GM19397 (cell line): ENCODE results near the gene PPARA.

Experiments used
- ATAC-seq: cut with Tn5 transposase; IDR thresholded peaks from one replicate; pipeline ENCODE4 v1.9.1; 2021; ENCODE audit warnings: mild to moderate bottlenecking, moderate library complexity; ENCODE audit not compliant: unreplicated experiment

PPARA gene

DNA sequence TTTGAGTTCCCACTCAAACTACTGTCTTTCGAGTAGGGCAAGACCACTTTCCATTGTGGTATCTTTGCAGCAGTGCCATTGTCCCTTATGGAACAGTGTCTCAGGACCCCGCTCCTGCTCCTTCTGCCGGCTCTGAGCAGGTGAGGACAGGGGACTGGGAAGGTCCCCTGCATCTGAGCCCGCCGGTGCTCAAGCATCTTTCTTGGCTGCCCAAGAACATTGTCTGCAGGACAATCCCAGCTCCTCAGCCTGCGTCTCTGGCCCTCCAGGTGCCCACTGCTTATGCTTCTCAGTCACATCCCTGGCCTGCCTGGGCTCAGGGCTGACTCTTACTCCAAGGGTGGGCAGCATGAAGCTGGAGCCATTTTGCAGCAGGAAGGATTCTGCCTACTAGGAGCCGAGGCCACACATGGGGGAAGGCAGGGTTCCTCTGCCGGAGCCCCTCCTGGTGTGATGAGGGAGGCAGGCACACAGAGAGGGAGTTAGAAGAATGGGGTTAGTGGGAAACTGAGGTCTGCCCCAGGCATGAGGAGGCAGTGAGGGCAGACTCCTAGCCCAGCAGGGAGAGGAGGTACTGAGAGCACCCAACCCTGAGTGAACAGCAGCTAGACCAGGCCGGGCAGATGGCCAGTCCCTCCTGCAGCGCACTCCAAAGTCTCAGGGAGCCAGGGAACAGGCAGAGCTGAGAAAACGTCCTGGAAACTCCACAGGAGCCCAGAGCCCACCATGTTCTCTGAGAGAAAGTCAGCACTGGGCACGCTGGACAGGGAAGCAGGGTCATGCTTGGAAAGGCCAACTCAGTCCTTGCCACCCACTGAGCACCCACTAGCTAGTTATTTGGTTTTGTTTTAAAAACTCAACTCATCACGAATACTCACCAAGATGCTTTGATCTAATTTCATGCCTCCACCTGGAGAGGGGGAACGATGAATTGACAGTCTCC is 7.5 kb upstream of the PPARA start:
- no peak for ATAC-seq

DNA sequence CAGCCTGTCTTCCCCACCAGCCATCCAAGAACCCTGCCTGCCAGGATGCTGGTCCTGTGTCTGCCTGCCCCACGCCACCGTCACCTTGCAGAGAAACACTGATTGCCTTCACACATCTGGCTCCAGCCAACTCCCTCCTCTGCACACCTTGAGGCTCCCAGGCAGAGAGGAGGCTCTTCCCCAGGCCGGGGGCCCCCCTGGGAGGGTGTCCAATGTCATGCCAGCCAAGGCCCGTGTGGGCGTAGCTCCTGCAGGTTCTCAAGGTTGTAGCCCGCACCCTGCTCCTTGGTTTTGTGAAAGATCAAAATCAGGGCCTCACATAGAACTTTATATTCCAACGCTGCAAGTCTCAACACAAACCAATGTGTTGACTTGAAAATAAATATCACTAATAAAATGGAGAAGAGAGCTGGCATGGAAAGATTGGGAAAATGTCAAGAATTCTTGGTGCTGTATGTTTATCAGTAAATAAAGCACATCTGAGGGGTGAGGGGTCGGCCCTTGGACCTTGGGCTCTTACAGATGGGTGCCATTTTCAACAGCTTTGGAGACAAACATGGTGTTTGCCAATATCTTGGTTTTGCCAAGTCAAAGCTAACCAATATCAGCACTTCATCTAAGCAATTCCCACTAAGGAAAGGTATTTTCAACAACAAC is 6.7 kb upstream of the PPARA start:
- no peak for ATAC-seq

DNA sequence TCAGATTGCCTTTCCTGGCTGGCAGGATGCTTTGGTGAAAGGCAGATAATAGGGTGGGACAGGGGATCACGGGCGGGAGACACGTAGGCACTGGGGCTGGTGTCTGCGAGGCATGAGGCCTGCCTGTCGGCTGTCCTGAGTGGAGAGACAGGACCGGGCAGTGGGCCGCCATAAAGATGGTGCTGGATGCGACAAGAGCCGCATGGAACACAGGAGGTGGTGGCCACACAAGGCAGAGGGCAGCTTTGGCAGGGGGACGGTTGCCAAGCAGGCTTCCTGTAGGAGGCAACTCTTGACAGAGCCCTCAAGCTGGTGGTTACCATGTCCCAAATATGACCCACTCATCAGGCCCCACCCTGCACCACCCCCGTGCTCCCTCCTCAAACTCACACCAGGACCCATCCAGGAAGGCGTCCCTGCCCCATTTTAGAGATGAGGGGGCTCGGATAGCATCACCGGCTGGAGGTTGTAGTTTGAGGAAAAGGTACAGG is 4.9 kb upstream of the PPARA start:
- no peak for ATAC-seq

DNA sequence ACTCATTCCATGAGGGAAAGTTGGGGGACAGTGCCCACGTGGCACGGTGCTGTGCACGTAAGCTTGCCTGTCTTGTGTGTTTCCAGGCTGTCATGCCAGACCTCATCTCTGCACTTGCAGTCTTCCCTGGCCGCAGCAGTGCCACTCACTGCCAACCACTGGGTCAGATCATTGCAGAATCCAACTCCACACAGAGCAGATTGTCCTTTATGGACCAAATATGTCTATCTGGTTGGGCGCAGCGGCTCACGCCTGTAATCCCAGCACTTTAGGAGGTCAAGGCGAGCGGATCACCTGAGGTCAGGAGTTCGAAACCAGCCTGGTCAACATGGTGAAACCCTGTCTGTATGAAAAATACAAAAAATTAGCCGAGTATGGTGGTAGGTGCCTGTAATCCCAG is 4.4 kb upstream of the PPARA start:
- no peak for ATAC-seq

DNA sequence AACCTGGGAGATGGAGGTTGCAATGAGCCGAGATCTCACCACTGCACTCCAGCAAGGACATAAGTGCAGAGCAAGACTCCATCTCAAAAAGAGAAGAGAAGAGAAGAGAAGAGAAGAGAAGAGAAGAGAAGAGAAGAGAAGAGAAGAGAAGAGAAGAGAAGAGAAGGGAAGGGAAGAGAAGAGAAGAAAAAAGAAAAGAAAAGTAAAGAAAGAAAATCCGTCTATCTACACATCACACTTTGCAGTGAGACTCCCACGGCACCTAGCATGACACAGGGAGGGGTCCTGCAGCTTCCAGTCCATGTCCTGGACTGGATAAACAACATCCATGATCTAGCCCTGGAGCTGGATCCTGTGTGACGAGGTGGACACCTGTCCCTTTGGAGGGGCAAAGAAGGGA is 4.0 kb upstream of the PPARA start:
- ATAC-seq = no peak

DNA sequence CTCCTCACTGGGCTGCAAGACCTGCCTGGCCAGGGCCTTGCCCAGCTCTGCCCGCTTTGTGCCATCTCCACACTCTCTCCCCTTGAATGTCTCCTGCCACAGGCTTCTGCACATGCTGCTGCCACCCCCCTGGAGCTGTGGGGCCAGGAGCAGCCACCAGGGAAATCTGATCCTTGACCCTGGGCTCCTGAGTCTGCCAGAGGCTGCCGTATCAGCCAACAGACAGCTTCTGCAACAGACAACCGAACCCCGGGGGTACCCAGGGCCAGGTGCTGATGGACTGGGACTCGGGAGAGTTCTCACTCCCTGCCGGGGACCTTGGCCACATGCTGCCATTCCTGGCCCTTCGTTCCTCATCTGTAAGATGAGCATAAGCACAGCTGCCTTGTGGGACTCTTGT is 3.3 kb upstream of the PPARA start:
- no peak for ATAC-seq

DNA sequence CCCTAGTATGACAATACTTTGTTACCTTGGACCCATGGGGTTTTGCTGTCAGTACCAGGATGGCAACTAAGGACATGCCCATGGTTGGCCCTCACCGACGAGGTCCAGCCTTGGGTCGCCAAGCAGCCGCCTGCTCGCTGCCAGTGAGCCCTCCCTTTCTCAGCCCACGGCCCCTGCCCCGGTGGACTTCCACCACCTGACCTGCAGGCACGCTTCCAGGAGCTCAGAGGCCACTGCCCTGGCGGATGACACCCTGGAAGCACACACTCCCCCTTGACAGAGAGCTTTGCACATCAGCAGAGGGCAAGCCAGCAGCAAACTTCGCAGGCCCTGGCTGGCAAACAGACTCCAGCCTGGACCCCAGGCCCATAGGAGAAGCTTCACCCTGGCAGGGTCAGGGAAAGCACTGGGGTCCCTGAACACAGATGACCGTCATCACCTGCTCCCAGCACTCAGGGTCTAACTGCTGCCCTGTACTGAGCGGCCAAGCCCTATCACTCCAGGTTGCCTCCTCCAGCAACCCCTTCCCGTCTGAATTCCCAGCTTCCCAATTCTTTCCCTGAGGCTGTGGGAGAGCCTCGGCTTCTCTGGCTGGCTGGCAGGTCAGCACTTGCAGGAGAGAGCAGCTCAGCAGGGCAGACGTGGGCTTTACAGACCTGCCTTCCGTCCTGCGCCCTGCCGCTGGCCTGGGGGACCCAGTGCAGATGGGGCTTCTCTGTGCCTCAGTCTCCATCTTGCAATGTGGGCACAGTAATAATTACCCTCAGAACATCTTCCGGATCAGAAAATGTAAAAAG is 2.7 kb upstream of the PPARA start:
- ATAC-seq = no peak

DNA sequence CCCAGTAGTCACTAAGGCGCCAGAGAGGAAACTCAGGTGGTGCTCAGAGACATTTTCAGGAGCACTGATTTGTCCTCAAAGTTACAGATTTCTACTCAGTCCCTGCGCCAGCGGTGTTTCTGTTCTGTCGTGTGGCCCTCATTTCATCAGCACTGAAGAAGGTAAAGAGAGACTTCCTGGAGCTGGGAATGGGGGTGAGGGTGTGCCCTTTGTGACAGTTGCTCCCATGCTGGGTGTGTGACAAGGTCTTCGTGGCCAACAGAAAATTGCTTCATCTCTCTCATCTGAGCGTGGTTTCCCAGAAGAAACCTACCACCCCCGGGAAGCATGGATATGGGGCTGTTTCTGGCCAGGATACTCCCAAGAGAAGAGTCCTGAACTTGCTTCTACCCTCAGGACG is 2.0 kb upstream of the PPARA start:
- no peak for ATAC-seq

DNA sequence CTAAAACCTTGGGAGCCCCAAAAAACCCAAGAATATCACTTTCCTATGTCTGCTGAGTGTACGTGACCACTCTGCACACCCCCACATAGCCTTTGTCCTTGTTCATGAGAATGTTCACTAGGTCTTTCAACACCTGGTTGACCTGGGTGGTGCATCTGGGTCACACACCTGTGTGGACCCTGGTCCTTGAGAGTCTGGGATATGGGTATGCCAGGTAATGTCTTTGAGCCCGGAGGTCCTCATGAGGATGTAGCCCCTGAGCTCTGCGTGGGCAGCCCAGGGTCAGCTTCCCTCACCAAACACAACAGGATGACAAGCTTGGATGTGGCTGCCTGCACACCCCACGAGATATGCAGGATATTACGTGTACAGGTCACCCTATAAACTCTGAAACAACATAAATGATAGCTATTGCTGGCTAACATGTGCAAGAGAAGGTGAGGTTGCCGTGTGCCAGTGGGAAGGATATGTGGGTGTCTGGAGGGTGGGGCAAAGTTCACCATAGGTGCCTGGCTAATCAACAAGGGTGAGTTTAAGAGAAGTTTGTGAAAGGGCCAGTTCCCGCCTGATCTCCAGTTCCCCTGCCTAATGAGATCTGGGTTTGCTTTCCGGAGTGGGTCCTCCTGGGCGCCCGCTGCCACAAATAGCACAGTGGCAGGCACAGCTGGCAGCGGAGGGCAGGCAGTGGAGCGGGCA is 1.4 kb upstream of the PPARA start:
- ATAC-seq = no peak

DNA sequence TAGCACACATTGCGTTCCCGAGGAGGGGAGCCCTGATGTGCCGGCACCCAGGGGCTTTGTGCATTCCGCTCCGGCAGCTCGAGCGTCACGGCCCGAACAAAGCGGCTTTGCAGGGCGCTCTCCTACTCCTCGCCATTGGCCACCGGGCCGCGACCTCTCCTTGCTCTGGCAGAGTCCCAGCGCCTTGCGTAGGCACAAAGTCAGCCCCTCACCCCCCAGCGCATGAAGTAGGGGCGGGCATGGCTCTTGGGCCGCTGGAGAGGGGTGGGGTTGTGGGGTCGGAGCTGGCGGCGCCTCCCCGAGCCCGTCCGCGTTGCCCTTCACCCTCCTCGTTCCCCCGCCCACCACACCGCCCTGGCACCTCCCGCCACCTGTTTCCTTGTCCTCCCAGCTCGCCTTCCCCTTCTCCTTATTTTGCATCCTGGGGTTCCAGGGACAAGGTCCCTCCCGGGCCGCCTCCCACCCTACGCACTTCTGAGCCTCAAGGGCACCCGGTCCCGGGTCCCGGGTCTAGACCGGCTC is 753 bp upstream of the PPARA start:
- no peak for ATAC-seq

DNA sequence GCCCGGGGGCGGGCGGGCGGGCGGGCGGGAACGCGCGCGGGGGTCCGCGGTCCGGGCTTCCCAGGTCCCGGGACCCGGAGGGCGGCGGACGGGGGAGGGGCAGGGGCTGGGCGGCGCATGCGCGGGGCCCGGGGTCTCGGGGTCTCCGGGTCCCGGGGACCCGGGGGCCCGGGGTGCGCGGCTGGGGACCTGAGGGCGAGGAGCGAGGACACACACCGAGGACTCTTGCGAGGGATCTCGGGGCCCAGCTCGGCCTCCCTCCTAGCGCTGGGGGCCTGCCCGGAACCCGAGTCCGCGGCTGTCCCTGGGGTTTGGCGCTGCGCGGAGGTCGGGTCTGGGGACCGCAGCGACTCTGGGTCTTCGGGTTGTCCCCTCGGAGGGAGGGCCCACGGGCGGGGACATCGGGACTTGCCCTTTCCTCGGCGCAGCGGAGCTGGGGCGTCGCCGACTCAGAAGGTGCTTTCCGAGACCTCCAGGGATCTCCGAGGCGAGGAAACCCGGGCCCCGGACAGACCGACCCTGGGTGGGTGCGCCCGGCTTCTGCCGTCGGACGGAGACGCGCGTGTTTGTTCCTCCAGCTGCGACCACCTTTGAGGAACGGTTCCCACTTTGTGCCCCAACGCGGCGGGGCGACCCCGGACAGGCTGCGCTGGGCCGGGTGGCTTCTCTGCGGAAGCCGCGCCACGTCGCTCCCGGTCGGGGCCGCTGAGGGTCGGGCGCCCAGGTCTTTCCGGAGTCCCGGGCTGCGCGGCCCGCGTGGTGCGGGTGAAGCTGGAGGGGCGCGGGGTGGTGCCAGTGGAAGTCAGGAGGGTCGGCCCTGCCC is 540 bp downstream of the PPARA start:
- peak; percentile 39 for ATAC-seq

DNA sequence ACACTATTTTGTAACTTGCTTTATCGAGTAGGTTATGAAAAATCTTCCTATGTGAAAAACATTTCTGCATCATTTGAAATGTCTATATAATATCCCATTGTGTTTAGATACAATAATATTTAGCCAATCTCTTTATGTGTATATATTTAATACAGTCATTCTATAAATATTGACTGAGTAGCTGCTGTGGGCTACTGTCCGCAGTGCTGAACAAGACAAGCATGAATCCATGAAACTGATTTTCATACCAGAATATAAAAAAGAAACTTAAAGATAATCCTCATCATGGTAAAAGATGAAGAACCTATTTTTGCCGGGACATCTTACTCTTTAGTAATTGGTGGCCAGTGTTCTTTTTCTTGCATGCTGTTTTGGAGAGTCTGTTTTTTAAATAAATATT is 3.6 kb downstream of the PPARA start:
- ATAC-seq = no peak

DNA sequence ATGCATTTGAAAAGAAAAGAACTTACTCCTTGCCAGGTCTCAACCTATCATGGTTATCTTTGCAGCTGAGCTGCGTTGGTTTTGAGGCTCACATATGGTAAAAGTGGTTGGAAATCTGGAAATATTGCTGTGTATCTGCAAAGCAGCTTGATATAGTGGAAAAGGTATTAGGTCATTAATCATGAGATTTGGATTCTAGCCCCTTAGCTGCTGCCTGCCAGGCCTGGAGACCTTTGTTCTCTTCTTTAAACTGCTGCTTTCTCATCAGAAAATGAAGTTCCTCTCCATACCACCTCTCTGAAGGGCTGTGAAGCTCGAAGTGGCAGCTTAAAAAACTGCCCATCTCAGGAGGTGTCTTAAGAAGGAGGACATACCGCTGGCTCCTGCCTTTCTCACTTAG is 5.7 kb downstream of the PPARA start:
- no peak for ATAC-seq

DNA sequence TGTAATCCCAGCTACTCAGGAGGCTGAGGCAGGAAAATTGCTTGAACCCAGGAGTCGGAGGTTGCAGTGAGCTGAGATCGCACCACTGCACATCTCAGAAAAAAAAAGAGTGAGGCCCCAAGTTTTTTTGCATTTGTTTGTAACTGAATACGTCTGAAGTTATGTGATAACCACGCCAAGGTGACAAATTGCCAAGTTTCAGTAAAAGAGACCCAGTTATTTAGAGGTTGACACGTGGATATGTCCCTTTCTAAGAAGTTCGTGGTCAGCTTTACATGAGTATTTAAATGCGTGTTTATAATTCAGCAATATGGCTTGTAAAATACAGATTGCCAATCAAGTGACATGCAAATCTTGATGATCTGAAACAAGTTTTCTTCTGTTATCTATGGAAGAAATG is 8.0 kb downstream of the PPARA start:
- no peak for ATAC-seq

DNA sequence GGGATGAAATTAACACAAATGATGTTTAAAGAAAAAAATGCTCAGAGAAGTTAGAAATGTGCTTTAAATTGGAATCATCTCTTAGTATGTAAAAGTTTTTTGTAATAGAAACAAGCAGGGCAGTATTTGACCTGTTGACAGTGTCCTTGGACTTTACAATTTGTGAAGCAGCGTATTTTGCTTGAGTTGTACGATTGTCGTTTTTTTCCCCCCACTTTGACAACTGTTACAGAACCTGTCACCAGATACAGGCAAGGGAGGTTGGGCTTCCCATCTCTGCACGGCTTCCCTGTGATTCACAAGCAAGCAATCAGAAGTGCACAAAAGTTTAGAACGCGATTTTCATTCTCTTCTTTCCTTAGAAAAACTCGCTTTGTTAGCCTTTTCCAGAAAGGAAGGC is 8.9 kb downstream of the PPARA start:
- ATAC-seq = no peak

DNA sequence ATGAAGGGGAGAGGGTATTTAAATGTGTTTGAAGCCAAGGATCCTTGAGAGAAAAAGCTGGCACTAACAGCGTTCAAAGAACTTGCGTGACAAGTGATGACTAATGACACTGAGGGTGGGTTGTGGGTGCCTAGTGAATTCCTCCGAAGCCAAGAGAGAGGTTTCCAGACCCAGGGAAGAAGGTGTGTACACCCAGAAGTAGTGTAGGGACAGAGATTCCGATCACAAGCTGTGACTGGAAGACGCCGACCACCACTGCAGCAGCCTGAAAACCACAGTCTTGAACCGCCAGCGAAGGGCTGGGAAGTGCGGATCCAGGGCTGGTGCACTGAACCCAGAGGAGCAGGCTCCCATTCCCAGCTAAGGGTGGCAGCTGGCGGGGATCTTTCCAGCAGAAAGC is 9.5 kb downstream of the PPARA start:
- ATAC-seq = no peak

DNA sequence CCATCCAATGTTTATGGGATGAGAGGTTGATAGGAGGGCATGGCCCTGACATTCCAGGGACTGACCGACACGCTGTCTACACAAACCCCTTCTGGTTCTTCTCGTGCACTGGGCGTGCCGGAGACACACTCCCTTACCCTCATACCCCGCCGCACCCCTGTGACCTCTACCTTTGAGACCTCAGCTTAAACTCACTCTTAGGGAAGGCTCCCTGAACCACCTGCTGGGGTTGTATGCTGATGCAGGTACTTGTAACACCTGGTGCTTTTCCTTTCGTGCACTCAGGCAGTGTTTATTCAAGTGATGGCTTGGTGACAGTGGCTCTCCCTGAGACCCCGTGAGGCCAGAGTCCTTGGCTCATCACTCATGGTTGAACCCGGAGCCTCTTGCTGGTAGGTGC is 12.0 kb downstream of the PPARA start:
- ATAC-seq = no peak

DNA sequence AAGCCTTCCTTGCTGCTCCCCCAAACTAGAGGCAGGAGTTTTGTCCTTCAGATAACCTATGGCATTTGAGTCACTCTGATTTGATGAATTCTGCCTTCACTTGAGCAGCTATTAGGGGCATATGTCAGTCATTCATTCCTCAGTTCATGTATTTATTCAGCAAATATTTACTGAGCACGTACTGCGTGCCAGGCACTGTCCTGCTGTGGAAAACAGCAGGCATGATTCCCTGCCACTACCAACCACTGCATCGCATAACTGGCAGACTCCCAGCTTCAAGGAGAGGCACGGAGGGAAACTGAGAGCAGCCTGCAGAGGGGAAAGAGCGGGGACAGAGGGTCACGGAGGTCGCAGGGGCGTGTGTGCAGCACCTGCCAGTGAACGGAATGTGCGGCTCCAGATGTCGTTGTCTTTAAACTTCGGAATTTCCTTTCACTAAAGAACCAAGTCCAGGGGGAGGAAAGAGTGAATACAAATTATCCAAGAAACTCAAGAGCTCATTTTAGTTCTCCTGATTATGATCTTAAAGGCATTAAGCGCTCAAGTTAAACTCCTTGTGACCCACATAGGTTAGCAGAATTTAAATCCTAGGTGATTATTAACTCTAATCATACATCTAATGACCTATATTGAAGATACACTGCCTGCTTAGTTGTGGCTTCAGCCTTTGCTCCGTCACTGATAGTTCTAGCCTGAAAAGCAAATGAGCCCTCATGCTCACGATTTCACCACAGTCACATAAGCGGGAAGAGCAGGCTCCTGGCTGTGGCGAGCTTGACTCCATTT is 12.6 kb downstream of the PPARA start:
- ATAC-seq = no peak

DNA sequence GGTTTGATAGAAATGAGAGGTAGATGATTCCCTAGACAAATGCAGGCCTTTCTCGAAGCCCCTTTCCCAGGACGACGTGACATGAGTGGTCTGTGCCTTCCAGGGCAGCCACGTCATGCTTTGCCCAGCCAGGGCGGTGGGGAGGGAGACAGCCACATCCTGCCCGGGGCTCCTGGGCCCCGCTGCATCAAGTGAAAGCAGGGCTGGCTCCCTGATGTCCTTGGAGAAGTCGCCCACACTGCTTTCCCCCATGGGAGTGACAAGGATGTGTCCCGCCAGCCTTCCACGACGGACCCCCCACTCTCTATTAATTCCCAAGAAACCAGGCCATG is 13.2 kb downstream of the PPARA start:
- no peak for ATAC-seq
